ENCODE results near the gene RALGAPA2.

Gene RALGAPA2

DNA sequence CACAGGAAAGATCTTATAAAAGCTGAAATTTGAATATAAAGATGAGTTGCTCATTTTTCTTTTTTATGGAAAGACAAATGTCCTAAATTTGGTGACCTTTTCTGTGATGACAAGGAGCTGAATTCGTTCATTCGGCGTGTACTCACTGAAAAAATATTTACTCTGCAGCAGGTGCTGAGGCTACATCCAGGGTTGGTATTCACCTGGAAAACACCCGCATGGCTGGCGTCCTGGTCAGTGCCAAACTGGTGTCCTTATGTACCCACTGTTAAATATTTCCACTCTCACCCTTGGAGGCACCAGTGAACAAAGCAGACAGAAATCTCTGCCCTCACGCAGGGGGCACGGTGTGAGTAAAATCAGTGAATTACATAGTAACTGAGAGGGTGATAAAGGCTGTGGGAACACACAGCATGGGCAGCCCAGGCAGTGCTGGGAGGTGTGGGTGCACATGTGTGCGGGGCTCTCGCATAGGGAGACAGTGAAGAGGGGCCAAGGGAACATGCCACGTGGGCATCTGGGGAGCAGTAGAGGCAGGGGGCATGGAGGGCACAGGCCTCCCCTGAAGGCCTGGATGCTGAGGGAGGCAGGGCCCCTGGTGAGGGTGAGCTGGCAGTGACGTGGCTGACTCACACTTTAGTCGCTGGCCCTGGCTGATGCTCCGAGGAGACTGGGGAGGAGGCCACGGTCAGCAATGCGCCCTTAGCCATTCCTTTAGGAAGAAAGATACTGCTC lies 254.9 kb downstream of the RALGAPA2 start:
- no peak overlapping the region for H3K27ac ChIP-seq
- no peak for TF ChIP-seq ZFX (IDR thresholded peaks at IDR 0.05; ENCODE audit: borderline replicate concordance)
- TF ChIP-seq, protein P1, sequence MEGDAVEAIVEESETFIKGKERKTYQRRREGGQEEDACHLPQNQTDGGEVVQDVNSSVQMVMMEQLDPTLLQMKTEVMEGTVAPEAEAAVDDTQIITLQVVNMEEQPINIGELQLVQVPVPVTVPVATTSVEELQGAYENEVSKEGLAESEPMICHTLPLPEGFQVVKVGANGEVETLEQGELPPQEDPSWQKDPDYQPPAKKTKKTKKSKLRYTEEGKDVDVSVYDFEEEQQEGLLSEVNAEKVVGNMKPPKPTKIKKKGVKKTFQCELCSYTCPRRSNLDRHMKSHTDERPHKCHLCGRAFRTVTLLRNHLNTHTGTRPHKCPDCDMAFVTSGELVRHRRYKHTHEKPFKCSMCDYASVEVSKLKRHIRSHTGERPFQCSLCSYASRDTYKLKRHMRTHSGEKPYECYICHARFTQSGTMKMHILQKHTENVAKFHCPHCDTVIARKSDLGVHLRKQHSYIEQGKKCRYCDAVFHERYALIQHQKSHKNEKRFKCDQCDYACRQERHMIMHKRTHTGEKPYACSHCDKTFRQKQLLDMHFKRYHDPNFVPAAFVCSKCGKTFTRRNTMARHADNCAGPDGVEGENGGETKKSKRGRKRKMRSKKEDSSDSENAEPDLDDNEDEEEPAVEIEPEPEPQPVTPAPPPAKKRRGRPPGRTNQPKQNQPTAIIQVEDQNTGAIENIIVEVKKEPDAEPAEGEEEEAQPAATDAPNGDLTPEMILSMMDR (IDR thresholded peaks at IDR 0.05) = no peak

DNA sequence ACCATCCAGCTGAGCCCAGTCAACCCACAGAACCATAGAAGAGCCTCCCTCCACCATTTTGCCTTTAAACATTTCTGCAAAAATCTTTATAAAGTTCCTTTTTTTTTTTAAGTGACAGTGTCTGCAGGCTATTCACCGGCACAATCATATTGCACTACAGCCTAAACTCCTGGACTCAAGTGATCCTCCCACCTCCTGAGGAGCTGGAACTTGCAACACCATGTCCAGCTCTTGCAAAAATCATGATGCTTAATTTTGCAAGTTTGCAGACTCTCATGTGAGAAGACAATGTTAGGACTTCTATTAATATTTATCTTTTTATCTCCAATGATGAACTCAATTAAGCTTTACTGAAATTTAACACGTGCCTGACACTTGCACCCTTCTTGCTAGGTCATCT lies 255.7 kb downstream of the RALGAPA2 start:
- no peak overlapping the region for H3K27ac ChIP-seq
- no peak for TF ChIP-seq ZFX (IDR thresholded peaks at IDR 0.05; ENCODE audit: borderline replicate concordance)
- TF ChIP-seq, protein P1 (IDR thresholded peaks at IDR 0.05) = no peak

DNA sequence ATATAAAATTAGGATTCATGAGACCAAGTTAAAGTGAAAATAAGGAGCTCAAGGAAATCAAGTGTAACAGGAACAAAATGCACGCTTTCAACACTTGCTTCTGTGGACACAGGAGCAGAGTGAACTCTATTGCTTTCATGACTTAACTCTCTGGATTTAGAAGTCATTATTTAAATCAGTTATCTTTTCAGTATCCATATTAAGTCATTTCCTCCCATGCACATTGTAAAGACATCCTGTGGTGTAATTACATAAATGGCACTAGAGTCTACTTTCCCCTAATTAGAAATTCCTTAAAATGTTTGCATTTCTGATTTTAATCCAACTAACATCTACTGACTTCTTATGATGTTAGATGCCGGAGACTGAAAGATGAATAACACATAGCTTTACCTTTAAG lies 256.5 kb downstream of the RALGAPA2 start:
- TF ChIP-seq ZFX (IDR thresholded peaks at IDR 0.05; ENCODE audit: borderline replicate concordance) = no peak
- TF ChIP-seq, protein P1 (IDR thresholded peaks at IDR 0.05) = no peak
- no peak overlapping the region for H3K27ac ChIP-seq

DNA sequence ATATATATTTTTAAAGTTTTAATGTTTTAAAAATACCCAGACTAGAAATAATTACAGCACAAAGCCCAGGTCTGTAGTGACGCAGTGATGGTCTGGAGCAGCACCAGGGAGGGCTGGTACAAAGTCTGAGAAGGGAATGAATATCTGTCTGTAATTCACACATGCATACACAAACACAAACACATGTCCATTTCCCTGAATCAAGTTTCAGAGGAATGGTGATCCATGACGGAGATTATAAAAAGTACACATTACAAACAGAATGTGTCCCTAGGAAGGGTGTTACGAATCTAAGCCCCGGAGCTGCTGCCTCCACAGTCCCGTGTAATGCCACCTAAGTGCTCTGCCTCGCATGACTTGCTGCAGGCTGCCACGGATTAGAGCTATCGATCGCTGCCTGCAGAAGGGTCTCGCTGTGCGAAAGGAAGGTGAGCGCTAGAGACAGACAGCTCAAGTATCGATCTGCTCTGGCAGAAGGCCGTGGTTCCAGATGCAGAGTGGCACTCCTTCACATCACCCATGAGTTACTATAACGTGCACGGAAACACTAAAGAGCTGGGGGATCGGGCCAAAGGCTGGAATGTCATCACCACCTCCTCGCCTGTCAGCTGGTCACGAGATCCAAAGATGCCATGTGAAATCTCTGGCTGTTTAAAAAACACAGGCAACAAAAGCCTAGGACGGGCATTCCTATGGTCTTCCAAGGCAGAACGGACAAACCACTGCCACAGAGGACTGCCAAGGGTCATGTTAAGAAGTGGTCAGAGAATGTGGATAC lies 257.4 kb downstream of the RALGAPA2 start:
- no peak for TF ChIP-seq ZFX (IDR thresholded peaks at IDR 0.05; ENCODE audit: borderline replicate concordance)
- TF ChIP-seq, protein P1 (IDR thresholded peaks at IDR 0.05) = no peak
- H3K27ac ChIP-seq = no peak overlapping the region

DNA sequence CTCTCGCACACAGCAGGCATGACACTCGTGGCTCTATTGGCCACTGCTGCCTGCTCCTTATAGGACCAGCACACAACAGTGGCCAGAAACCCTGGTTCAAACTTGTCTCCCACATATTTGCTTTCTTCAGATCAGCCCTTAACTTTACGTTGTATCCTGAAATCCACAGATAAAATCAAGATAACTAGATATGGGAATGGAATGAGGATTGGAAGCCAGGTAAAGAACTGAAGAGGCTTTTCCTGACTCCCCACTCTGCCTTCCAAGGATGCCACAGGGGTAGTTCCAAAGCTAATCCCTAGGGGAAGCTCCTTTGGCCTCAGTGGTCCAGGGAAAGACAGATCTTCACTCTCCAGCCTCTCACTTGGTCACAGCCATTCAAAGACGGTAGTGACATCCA lies 258.1 kb downstream of the RALGAPA2 start:
- H3K27ac ChIP-seq = no peak overlapping the region
- no peak for TF ChIP-seq ZFX (IDR thresholded peaks at IDR 0.05; ENCODE audit: borderline replicate concordance)
- TF ChIP-seq, protein P1 (IDR thresholded peaks at IDR 0.05) = no peak

DNA sequence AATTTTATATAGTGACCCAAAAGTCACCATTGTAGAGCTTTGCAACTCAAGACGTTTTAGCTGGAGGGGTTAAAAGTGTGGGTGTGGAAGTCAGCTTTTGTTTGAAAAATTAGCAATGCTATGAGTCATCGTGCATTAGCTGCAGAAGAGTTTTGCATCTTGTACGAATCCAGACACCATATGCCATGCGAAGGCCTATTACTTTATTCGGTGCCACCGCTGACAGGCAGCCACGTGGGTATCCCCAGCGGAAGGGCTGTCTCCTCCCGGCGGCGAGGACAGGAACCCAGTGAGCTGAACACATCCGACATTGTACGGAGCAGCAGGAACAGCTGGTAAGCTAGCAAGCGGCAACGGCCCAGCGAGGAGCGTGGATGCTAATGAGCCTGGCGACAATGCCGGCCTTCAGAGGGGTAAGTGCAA lies 260.2 kb downstream of the RALGAPA2 start:
- no peak overlapping the region for H3K27ac ChIP-seq
- no peak for TF ChIP-seq ZFX (IDR thresholded peaks at IDR 0.05; ENCODE audit: borderline replicate concordance)
- TF ChIP-seq, protein P1 (IDR thresholded peaks at IDR 0.05) = no peak

DNA sequence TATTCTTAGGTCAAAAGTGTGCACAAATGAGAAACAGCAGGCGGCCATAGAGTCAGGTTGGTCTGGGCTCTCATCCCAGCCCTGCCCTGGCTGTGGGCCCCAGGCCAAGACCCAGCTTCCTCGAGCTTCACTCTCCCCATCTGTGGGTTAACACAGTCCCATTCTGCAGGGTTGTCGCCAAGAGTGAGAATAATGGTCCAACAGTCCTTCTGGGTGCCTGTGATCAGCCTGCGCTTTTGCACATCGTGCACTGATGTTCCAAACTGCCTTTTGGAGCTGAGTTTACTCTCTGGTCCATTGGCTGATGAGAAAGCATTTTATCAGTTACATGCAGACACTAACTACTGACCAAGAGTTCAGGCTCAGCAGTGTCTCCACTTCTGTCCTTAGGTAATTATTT lies 261.9 kb downstream of the RALGAPA2 start:
- H3K27ac ChIP-seq = no peak overlapping the region
- TF ChIP-seq, protein P1 (IDR thresholded peaks at IDR 0.05) = no peak
- TF ChIP-seq ZFX (IDR thresholded peaks at IDR 0.05; ENCODE audit: borderline replicate concordance) = no peak
